Body of pancreas (tissue), 4 donors: ENCODE measurements around the gene BICRA.
"Not testable (repeated sequence)": the region's sequence is repeated elsewhere in the genome, so short reads cannot be mapped to it uniquely, and the experiment has no call there.

Experiments used
- CTCF ChIP-seq, 7 experiments: fragments of 450-650 bp in 4 of 7; fragments of 200-600 bp in 3 of 7; sonication (generic) in 3 of 7; IDR thresholded peaks; one replicate each; pipeline ENCODE4 v1.5.1; 2016 to 2019; ENCODE audit warnings: antibody characterized with exemption in 7 of 7
- POLR2A ChIP-seq, 3 donors: fragments of 450-650 bp; IDR thresholded peaks; one replicate each; pipeline ENCODE4 v1.6.1; 2016; ENCODE audit warnings: antibody characterized with exemption in 3 of 3, mild to moderate bottlenecking in 2 of 3

GRCh38 chr19:47746129-47746528, 137.2 kb downstream of the BICRA start:
- not testable (repeated sequence) for TF ChIP-seq CTCF, POLR2A (IDR thresholded peaks at IDR 0.05)
